ENCODE measurements around the gene TUBB6. TPM values are rescaled to one million over a fixed set of nuclear protein-coding genes. Genes with fewer than 3 reads are reported as not detected.

TUBB6 gene
- total and polyA plus RNA-seq, 2 donors from 2014 or later: 25.9 to 98.9 TPM

GRCh38 chr18:12304351-12305210, 3.5 kb upstream of the TUBB6 start:
- Histone ChIP-seq H3K9me3 (ENCODE audit: control insufficient read depth in 2 of 3, insufficient read depth in 1 of 3, low read length in 3 of 3) (no peaks in the 10 kb centered on the region), H3K36me3 (ENCODE audit: control insufficient read depth in 2 of 3, insufficient read depth in 3 of 3, low read length in 3 of 3) (no peaks in the 10 kb centered on the region), H3K4me1 (ENCODE audit: control insufficient read depth in 2 of 3, insufficient read depth in 2 of 3, low read depth in 1 of 3, low read length in 3 of 3) (peaks cover 0 to 5% (median 0%) of the 10 kb centered on the region in 3 donors), H3K27me3 (ENCODE audit: control insufficient read depth, insufficient read depth, low read length) (no peaks in the 10 kb centered on the region), H3K27ac (ENCODE audit: low read depth in 2 of 2, low read length in 2 of 2) (no peak overlapping the region), H3K4me3 (ENCODE audit: low read length in 3 of 3) (no peak overlapping the region), H3K9ac (ENCODE audit: low read length in 3 of 3) (no peak overlapping the region)
- intact Hi-C loops (cut with DNase I): no loop called here
- DNase-seq: peak in 2 of 5 donors; percentile 19 to 37
- FAIRE-seq: no peak
- no peak for TF ChIP-seq CTCF (IDR thresholded peaks at IDR 0.05; ENCODE audit: borderline replicate concordance, extremely low read depth, insufficient read depth)

- Histone ChIP-seq H3K9ac (ENCODE audit: low read length in 3 of 3) (no peak overlapping the region), H3K27me3 (ENCODE audit: control insufficient read depth, insufficient read depth, low read length) (no peaks in the 10 kb centered on the region), H3K4me3 (ENCODE audit: low read length in 3 of 3) (no peak overlapping the region), H3K36me3 (ENCODE audit: control insufficient read depth in 2 of 3, insufficient read depth in 3 of 3, low read length in 3 of 3) (no peaks in the 10 kb centered on the region), H3K27ac (ENCODE audit: low read depth in 2 of 2, low read length in 2 of 2) (no peak overlapping the region), H3K4me1 (ENCODE audit: control insufficient read depth in 2 of 3, insufficient read depth in 2 of 3, low read depth in 1 of 3, low read length in 3 of 3) (peaks cover 0 to 7% (median 0%) of the 10 kb centered on the region in 3 donors), H3K9me3 (ENCODE audit: control insufficient read depth in 2 of 3, insufficient read depth in 1 of 3, low read length in 3 of 3) (no peaks in the 10 kb centered on the region)
- intact Hi-C loops (cut with DNase I): no loop called here
- no peak for FAIRE-seq
- no peak for DNase-seq
- TF ChIP-seq CTCF (IDR thresholded peaks at IDR 0.05; ENCODE audit: borderline replicate concordance, extremely low read depth, insufficient read depth): no peak
These were observed 2.8 kb upstream of the TUBB6 start for GRCh38 chr18:12305211-12305610.

- DNase-seq (peak in 2 of 5 donors; percentile 18 to 48), FAIRE-seq (no peak)
- intact Hi-C loops (cut with DNase I): no loop called here
- Histone ChIP-seq H3K4me3 (ENCODE audit: low read length in 3 of 3) (no peak overlapping the region), H3K4me1 (ENCODE audit: control insufficient read depth in 2 of 3, insufficient read depth in 2 of 3, low read depth in 1 of 3, low read length in 3 of 3) (peaks cover 0 to 7% (median 0%) of the 10 kb centered on the region in 3 donors), H3K27ac (ENCODE audit: low read depth in 2 of 2, low read length in 2 of 2) (no peak overlapping the region), H3K27me3 (ENCODE audit: control insufficient read depth, insufficient read depth, low read length) (no peaks in the 10 kb centered on the region), H3K36me3 (ENCODE audit: control insufficient read depth in 2 of 3, insufficient read depth in 3 of 3, low read length in 3 of 3) (no peaks in the 10 kb centered on the region), H3K9ac (ENCODE audit: low read length in 3 of 3) (no peak overlapping the region), H3K9me3 (ENCODE audit: control insufficient read depth in 2 of 3, insufficient read depth in 1 of 3, low read length in 3 of 3) (no peaks in the 10 kb centered on the region)
- no peak for TF ChIP-seq CTCF (IDR thresholded peaks at IDR 0.05; ENCODE audit: borderline replicate concordance, extremely low read depth, insufficient read depth)
These were observed 2.0 kb upstream of the TUBB6 start for GRCh38 chr18:12305930-12306629.
